Measurements from ENCODE around the gene HCN1.

Gene HCN1

GRCh38 chr5:45271626-45272025 is 424.6 kb downstream of the HCN1 start:
- TF ChIP-seq, protein P1, sequence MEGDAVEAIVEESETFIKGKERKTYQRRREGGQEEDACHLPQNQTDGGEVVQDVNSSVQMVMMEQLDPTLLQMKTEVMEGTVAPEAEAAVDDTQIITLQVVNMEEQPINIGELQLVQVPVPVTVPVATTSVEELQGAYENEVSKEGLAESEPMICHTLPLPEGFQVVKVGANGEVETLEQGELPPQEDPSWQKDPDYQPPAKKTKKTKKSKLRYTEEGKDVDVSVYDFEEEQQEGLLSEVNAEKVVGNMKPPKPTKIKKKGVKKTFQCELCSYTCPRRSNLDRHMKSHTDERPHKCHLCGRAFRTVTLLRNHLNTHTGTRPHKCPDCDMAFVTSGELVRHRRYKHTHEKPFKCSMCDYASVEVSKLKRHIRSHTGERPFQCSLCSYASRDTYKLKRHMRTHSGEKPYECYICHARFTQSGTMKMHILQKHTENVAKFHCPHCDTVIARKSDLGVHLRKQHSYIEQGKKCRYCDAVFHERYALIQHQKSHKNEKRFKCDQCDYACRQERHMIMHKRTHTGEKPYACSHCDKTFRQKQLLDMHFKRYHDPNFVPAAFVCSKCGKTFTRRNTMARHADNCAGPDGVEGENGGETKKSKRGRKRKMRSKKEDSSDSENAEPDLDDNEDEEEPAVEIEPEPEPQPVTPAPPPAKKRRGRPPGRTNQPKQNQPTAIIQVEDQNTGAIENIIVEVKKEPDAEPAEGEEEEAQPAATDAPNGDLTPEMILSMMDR (IDR thresholded peaks at IDR 0.05; ENCODE audit: low read depth, low read length) = no peak
- DNase-seq (ENCODE audit: low read depth, low spot score) = no peak
- in situ Hi-C loops (cut with HindIII; ENCODE audit: low sequenced_read_pairs) = no loop called here
- no peak overlapping the region for H3K4me3 ChIP-seq (ENCODE audit: low read depth, low read length)

DNA sequence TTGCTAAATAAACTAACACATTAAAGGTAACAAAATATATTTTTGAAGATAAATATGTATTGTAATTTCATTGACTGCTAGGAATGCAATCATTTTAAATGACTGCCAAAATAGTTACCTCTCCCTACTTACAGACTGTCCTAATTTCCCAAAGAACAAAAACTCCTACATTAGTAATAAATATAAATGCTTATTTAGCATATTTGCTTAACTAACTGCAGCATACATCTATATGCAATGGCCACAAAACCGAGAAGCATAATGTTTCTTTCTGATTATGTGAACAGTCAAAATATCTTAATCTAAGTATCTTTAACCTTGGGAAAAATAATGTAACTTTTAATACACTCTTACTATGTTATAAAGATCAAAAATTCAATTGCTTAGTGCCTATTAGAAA is 431.7 kb downstream of the HCN1 start:
- in situ Hi-C loops (cut with HindIII; ENCODE audit: low sequenced_read_pairs) = no loop called here
- H3K4me3 ChIP-seq (ENCODE audit: low read depth, low read length) = no peak overlapping the region
- TF ChIP-seq, protein P1 (IDR thresholded peaks at IDR 0.05; ENCODE audit: low read depth, low read length) = no peak
- no peak for DNase-seq (ENCODE audit: low read depth, low spot score)

- TF ChIP-seq, protein P1 (IDR thresholded peaks at IDR 0.05; ENCODE audit: low read depth, low read length) = no peak
- no peak overlapping the region for H3K4me3 ChIP-seq (ENCODE audit: low read depth, low read length)
- no peak for DNase-seq (ENCODE audit: low read depth, low spot score)
- in situ Hi-C loops (cut with HindIII; ENCODE audit: low sequenced_read_pairs) = no loop called here
Observed at GRCh38 chr5:45262061-45262590, 434.1 kb downstream of the HCN1 start.

GRCh38 chr5:45261125-45261524 is 435.1 kb downstream of the HCN1 start:
- in situ Hi-C loops (cut with HindIII; ENCODE audit: low sequenced_read_pairs) = no loop called here
- TF ChIP-seq, protein P1 (IDR thresholded peaks at IDR 0.05; ENCODE audit: low read depth, low read length) = no peak

GRCh38 chr5:45260292-45260691 is 435.9 kb downstream of the HCN1 start:
- TF ChIP-seq, protein P1 (IDR thresholded peaks at IDR 0.05; ENCODE audit: low read depth, low read length) = no peak
- in situ Hi-C loops (cut with HindIII; ENCODE audit: low sequenced_read_pairs) = no loop called here
- DNase-seq (ENCODE audit: low read depth, low spot score) = no peak
- H3K4me3 ChIP-seq (ENCODE audit: low read depth, low read length) = no peak overlapping the region

More at GRCh38 chr5:45261125-45261524, 435.1 kb downstream of the HCN1 start:
- no peak overlapping the region for H3K4me3 ChIP-seq (ENCODE audit: low read depth, low read length)
- DNase-seq (ENCODE audit: low read depth, low spot score) = no peak

GRCh38 chr5:45252978-45253377 is 443.2 kb downstream of the HCN1 start:
- no peak for DNase-seq (ENCODE audit: low read depth, low spot score)
- in situ Hi-C loops (cut with HindIII; ENCODE audit: low sequenced_read_pairs) = no loop called here
- TF ChIP-seq, protein P1 (IDR thresholded peaks at IDR 0.05; ENCODE audit: low read depth, low read length) = no peak

DNA sequence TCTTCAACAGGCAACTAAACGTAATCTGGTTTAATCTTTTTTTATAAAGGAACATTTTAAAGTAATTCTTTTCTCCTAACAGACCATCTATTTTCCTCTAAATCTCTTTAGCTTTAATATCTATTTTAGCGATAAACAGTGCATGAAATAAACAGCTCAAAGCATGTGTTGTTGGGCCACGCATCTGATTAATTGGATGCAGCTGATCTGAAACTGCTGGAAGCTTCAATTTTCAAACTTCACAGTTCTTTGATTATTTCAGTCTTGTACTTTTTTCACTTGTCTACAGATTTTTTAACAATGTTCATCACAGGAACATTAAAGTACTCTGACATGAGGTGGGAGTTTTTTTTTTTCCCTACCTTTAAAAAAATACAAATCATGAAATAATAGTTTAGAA is 443.6 kb downstream of the HCN1 start:
- in situ Hi-C loops (cut with HindIII; ENCODE audit: low sequenced_read_pairs) = no loop called here
- no peak for DNase-seq (ENCODE audit: low read depth, low spot score)
- H3K4me3 ChIP-seq (ENCODE audit: low read depth, low read length) = no peak overlapping the region
- TF ChIP-seq, protein P1 (IDR thresholded peaks at IDR 0.05; ENCODE audit: low read depth, low read length) = no peak

More at GRCh38 chr5:45252978-45253377, 443.2 kb downstream of the HCN1 start:
- H3K4me3 ChIP-seq (ENCODE audit: low read depth, low read length) = no peak overlapping the region
